NCI-H187 (cell line): ENCODE results near the gene CDH18.

Experiments used
- DNase-seq, 2 experiments: peaks; one replicate each; lab custom pipeline; 2025; lab: John Stamatoyannopoulos, UW

CDH18 gene

GRCh38 chr5:19928562-19929421 is 59.2 kb downstream of the CDH18 start:
- no peak for DNase-seq

GRCh38 chr5:19927919-19928318 is 60.1 kb downstream of the CDH18 start:
- no peak for DNase-seq

DNA sequence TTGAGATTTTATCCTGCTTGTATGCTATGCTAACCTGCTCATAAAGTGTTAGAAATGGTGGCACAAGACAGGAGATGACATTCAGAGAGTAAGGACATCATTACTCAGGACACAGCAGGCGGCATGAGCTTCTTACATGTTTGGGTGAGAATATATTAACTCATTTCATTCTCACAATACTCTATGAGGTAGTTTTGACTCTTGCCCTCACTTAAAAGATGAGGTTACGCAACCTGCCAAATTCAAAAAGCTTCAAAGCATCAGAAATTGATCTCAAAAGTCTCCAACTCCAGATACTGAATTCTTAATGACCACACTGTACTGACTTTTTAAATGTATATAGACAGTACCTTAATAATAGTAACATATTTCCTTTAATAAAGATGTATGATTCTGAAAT is 60.8 kb downstream of the CDH18 start:
- DNase-seq, result no peak

DNA sequence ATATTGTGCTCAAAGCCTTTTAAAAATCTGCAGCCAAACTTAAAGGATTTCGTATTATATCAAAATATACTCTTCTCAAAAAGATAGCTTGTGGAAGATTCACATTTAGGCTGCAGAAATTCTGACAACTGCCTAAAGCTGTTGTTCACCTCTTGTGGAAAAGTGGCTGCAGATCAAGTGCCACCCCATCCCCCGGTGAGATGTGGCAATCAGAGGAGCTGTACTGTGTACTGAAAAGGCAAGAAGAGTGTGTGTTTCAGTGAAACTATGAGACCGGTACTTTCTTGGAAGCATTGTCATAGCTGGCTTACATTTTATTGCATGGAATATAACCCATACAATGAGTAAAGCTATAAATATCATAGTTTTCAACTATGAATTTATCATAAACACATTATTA is 64.3 kb downstream of the CDH18 start:
- DNase-seq, result no peak

DNA sequence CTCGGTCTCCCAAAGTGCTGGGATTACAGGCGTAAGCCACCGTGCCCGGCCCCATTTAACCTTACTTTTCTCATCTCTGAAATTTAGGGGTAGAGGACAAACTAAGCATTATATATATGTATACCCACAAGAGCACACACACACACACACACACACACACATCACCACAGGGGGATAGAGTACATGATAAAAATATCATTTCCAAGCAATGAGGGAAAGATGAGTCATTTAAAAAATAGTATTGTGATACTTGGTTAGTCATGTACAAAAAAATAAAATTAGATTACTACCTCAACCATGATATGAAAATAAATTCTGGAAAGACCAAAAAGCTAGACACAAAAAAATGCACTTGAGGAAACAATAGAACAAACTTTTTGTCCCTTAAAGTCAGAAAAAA is 67.2 kb downstream of the CDH18 start:
- DNase-seq, result no peak

GRCh38 chr5:19918780-19919179 is 69.2 kb downstream of the CDH18 start:
- DNase-seq, result no peak

DNA sequence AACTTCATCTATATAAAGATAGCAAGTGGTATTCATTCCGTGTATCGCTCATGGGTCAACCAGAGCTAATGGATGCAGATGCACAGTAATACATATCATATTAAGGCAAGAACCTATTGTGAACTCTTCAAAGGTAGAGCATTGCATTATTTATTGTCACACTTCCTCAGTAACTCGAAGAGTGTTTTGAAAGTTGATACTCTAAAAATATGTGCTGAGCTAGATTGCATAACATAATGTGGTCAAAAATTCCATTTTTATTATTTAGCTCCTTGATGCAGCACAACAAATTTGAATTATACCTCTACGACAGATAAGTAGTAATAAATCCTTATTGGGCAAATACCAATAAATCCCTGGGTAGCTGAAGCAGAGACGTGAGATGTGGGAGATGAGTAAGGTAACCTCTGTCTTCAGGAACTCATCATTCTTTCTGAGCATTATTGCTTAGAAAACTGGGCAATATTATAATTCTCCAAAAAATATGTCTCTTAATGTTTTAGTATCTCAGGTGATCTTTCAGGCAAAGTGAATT is 70.3 kb downstream of the CDH18 start:
- DNase-seq, result no peak

DNA sequence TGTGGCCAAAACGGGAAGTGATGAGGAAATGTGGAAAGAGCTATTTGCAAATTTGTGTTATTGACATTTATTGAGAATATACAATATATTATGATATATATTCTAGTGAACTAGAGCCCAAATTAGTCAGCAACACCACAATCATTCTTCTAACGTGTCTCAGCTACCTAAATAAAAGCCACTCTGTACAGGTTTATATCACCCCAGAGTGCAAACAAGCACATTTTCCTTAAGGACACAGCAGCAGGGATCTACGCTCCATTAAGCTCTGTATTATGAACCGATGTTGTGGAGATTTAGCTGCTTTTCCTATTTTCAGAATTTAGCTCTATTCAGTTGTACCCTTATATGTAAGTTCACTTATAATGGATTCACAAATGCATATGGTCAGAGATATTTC is 77.9 kb downstream of the CDH18 start:
- no peak for DNase-seq

- DNase-seq, result no peak
Measured at GRCh38 chr5:19904766-19905165, 83.2 kb downstream of the CDH18 start.

GRCh38 chr5:19903611-19904010 is 84.4 kb downstream of the CDH18 start:
- DNase-seq, result no peak

DNA sequence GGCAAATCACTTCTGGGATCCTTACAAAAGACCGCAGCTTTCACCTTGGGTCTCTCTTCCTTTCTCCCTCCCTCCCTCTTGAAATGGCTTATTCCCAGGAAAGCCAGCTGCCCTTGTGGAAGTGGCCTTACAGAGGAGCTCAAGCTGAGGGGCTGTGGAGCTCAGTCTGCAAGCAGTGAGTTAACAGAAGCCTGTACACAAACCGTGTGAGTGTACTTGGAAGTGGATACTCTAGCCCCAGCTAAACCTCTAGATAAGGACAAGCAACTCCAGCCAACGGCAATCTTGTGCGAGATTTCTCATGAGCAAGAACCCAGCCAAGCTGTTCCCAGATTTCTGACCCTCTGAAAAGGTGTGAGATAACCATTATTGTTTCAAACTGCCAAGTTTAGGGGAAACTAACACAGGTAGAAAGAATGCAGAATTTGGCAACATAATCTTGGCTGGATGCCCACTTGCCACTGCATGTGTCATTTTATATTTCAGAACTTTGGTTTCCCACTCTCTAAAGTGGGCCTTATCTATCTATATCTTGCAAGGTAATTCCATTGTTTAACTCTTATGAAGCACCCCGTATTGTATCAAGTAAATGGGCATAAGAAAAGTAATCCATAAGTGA is 85.6 kb downstream of the CDH18 start:
- no peak for DNase-seq

DNA sequence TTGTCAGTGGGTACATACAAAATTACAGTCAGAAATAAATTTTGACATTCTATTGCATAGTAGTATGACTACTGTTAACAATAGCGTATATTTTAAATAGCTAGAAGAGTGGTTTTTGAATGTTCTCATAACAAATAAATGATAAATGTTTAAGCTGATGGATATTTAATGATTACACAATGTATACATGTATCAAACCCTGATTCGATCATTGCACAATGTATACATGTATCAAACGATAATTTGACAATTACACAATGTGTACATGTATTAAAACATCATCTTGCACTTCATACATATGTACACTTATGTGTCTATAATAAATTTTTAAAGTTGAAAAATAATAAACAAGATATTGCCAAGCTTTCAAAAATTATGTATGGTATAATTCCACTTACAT is 87.7 kb downstream of the CDH18 start:
- DNase-seq, result no peak

DNA sequence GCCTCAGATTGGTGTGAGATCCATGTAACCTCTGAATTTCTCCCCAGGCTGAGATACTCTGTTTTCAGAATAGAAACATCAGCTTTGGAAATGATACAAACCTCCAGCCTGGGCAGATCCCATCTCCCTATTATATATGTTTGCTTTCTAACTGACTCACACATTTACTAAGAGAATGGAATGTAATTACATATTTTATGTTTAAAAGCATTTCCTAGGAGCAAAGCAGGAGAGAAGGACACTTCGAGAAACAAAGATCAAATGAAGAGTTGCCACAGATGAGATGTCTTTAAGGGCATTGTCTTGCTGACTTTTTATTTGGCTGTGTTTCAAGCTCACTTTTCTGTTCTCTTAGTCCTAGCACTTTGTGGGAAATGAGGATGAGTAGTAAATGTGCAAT is 96.3 kb downstream of the CDH18 start:
- no peak for DNase-seq

DNA sequence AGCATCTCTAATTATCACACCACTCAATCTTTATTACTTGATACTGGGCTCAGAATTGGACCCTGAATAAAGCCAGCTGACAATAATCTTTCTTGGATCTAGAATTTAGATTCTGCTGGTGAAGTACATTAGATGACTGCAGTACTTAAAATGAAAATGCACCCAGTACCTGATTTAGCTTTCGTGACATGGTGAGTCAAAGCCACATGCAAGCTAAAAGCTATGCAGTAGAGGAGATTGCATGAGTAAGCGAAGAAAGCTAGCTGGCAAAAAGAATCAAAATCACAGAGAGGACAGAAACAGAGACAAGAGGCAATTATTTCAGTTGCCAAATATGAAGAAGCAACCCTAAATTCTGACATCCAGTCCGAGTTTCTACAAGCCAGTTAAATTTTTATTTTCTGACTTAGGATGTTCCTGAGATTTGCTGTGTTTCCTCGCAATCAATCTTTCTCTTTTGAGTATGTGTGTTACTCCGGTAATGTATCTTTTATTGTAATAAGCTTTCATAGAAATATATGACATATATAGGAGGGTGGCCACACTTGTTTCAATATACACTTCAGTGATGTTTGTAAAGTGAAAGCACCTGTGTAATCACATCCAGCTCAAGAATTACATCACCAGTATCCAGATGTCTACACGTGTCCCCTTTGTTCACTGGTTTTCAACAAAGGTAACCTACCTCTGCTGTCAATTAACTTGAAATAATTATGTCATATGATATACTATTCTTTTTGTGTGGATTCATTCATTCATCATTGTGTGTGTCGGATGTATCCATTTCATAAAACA is 101.7 kb downstream of the CDH18 start:
- DNase-seq, result no peak

GRCh38 chr5:19885040-19885824 is 102.8 kb downstream of the CDH18 start:
- DNase-seq, result no peak

GRCh38 chr5:19880859-19881436 is 107.1 kb downstream of the CDH18 start:
- DNase-seq, result no peak

GRCh38 chr5:19880458-19880857 is 107.5 kb downstream of the CDH18 start:
- no peak for DNase-seq

DNA sequence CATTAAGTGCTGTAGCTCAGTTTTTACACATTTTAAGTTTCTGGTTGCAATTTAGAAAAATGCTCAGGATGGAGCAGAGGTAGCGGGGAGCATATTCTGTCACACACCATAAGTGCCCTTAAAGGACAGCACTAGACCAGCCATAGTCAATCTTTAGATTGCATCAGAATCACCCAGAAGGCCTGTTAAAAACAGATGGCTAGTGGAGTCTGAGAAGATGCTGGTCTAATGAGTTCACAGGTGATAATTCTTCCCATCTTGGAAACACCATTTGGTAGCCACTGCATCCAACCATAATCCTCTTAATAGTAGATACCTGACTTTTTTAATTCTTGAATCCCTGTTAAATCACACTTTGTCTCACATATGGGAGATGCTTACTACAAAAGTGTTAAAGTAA is 113.2 kb downstream of the CDH18 start:
- no peak for DNase-seq

GRCh38 chr5:19866090-19866450 is 121.9 kb downstream of the CDH18 start:
- no peak for DNase-seq

GRCh38 chr5:19865336-19866089 is 122.5 kb downstream of the CDH18 start:
- no peak for DNase-seq

- no peak for DNase-seq
Measured at GRCh38 chr5:19862711-19863110, 125.3 kb downstream of the CDH18 start.
